Right renal pelvis (tissue), 4 donors: ENCODE results near the gene TAMALIN. TPM values are rescaled to one million over a fixed set of nuclear protein-coding genes. Genes with fewer than 3 reads are reported as not detected.

Experiments used
- DNase-seq, 4 donors: peaks; one replicate each; pipeline ENCODE4 v3.0.0-alpha.2; 2013; ENCODE audit warnings: low read depth in 4 of 4, low spot score in 3 of 4, missing footprints in 1 of 4
- polyA plus RNA-seq, 4 donors: library from polyadenylated mRNA; unstranded; fragments of 120-200 nt; gene quantifications; one replicate each; pipeline ENCODE4 v1.2.1, GENCODE V29; 2013; ENCODE audit not compliant: insufficient read length in 4 of 4

The TAMALIN gene
- polyA plus RNA-seq, 4 donors = 16.6 to 20.8 (median 17.3) TPM

DNA sequence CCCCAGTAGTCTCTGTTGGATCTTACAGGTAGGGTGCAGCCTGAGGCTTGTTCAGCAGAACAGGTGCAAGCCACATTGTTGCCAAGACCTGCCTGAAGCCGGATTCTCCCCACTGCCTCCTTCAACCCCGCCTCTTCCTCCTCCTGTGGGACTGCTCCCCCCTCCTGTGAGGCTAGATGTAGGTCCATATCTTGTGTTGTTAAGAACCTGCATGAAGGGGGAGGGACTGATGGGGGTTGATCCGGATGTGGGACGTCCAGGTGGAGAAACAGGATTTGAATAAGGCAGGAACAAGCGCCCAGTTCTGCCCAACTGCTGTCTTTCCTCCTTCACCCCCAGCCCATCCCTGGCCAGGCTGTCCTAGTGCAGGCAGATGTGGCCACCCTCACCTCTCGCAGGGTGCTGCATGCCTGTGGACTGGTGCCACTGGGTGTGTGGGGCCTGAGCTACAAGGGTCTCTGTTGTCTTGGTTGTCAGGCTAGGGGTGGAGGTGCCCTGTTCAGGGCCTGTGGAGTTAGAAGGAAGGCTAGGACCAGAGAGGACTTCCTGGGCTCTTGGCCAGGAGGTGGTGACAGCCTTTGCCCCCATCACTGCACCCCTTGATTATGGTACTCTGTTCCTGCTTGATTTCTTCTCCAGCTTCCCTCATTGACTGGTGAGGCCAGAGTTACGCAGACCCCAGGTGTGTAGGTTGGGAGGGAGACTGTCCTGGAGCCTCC is 45.9 kb downstream of the TAMALIN start:
- no peak for DNase-seq

DNA sequence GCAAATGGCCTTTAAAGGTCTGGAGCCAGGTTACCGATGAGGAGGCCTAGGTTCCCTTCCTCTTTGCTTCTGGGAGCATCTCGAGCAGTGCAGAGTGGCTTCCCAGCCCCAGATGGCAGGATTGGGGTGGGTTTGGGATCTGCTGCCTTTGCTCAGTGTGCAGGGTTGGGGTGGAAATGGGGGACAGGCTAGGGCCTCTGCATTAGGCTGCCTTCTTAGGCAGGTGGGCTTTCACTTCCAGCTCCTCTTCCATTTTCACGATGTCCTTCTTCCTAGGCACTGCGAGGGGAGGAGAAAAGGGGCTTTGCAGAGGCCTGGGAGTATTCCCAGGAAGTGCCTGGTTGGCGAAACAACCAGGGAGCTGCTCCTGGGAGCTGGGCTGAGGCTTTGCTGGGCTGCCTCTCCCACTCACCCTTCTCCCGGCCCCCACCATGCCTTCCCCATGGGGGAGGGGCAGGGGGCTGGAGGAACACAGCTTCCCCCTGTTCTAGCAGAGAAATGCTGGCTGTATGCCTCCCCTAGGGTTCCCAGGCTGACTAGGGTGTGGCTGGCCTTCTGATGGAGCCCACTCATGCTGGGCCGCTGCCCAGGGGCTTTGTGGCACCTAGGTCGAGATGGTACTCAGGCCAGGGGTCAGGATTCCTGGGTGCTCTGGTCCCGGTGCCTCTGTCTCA is 46.9 kb downstream of the TAMALIN start:
- no peak for DNase-seq

- DNase-seq = no peak
Observed at GRCh38 chr12:52054231-52054832, 47.6 kb downstream of the TAMALIN start.

DNA sequence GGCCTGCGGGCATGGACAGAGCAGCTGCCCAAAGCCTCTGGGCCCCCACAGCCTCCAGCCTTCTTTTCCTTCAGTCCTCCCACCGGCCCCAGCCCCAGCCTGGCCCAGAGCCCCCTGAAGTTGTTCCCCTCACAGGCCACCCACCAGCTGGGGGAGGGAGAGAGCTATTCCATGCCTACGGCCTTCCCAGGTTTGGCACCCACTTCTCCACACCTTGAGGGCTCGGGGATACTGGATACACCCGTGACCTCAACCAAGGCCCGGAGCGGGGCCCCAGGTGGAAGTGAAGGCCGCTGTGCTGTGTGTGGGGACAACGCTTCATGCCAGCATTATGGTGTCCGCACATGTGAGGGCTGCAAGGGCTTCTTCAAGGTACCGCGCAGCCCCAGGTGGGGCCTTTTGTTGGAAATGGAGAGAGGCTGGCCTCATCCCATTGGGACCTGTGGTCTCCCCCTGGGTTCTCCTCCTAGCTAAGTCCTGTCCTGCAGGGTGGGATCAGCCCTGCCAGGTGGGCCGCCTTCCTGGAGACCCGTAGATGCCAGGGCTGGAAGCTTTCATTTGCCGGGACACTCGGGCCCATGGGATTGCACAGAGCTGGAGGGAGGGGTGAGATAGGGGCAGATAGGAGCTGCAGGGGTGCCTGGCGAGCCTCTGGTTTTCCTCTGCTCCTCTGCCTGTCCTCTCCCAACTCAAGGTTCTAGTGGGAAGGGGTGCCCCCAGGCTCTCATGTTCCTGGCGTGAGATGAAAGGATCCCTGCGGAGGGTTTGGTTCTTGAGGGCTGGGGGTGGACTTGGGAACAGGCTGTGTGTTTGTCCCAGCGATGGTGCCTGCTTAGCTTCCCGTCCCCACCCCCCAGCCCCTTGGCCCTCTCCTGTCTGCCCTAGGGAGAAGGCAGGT is 48.3 kb downstream of the TAMALIN start:
- no peak for DNase-seq

DNA sequence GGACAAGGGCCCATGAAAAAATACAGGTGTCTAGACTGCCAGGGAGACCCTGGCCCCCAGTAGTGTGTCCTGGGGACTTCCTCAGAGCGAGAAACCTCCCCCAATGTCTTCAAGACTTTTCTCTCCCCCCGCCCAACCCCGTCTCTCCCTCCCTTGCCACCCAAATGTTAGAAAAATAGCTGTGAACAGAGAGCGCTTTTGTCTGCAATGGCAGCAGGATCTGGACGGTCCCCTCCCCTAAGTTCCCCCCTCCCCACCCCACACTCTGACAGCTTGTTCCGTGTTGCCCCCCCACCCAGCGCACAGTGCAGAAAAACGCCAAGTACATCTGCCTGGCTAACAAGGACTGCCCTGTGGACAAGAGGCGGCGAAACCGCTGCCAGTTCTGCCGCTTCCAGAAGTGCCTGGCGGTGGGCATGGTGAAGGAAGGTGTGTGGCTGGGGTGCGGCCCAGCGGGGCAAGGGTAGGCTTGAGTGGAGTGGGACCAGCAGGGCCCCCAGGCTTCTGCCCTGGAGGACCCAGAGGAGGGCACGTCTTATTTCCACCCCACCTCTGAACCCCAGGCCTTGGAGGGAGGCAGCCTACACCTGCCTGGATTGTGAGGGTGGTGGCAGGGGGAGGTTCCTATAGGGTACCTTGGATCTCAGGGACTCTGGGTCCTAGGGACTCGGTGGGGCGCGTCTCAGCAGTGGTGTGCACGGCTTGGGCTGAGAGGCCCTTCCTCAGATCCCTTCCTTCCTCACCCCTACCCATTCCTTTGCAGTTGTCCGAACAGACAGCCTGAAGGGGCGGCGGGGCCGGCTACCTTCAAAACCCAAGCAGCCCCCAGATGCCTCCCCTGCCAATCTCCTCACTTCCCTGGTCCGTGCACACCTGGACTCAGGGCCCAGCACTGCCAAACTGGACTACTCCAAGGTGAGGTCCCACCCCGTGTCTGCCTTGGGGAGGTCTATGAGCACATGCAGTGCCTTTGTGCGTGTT is 49.3 kb downstream of the TAMALIN start:
- no peak for DNase-seq

GRCh38 chr12:52056801-52057637 is 50.3 kb downstream of the TAMALIN start:
- DNase-seq = no peak

DNA sequence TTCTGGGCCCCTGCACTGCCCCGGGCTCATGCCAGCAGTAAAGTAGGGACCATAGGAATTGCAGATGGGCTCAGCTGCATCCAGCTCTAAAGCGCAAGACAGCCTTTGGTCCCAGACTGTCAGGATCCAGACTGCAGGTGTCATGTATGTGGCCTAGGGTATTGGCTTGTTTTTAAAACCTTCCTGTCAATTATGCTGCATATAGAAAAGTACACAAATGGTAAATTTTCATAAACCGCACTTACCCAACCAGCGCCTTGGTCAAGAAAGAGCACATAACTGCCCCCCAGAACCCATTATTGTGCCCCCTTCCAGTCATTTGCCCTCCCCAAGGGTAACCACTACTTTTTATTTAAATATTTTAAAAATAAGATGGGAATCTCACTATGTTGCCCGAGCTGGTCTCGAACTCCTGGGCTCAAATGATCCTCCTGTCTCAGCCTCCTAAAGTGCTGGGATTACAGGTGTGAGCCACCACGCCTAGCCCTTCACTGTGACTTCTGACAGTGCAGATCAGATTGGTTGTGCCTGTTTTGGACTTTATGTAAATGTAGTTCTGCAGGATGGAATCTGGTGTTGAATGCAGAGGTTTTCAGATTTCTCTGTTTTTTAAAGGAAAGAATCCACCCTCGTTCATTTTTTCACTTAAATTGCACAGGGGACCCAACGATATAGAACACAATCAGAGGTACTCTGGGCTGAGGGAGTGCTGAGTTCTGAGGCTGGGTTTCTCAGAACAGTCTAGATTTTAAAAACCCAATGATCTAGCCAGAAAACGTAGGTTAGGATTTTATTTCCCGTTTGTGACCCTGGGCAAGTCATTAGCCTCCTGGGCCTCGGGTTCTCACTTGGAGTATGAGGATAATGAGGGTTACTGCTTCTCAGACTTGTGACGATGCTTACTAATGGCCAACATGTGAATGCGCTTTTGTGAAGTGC is 51.2 kb downstream of the TAMALIN start:
- DNase-seq = no peak

DNA sequence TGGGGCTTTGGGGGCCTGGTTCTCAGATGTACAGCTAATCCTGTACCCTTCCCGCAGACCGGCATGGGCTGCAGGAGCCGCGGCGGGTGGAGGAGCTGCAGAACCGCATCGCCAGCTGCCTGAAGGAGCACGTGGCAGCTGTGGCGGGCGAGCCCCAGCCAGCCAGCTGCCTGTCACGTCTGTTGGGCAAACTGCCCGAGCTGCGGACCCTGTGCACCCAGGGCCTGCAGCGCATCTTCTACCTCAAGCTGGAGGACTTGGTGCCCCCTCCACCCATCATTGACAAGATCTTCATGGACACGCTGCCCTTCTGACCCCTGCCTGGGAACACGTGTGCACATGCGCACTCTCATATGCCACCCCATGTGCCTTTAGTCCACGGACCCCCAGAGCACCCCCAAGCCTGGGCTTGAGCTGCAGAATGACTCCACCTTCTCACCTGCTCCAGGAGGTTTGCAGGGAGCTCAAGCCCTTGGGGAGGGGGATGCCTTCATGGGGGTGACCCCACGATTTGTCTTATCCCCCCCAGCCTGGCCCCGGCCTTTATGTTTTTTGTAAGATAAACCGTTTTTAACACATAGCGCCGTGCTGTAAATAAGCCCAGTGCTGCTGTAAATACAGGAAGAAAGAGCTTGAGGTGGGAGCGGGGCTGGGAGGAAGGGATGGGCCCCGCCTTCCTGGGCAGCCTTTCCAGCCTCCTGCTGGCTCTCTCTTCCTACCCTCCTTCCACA is 52.0 kb downstream of the TAMALIN start:
- DNase-seq = no peak

DNA sequence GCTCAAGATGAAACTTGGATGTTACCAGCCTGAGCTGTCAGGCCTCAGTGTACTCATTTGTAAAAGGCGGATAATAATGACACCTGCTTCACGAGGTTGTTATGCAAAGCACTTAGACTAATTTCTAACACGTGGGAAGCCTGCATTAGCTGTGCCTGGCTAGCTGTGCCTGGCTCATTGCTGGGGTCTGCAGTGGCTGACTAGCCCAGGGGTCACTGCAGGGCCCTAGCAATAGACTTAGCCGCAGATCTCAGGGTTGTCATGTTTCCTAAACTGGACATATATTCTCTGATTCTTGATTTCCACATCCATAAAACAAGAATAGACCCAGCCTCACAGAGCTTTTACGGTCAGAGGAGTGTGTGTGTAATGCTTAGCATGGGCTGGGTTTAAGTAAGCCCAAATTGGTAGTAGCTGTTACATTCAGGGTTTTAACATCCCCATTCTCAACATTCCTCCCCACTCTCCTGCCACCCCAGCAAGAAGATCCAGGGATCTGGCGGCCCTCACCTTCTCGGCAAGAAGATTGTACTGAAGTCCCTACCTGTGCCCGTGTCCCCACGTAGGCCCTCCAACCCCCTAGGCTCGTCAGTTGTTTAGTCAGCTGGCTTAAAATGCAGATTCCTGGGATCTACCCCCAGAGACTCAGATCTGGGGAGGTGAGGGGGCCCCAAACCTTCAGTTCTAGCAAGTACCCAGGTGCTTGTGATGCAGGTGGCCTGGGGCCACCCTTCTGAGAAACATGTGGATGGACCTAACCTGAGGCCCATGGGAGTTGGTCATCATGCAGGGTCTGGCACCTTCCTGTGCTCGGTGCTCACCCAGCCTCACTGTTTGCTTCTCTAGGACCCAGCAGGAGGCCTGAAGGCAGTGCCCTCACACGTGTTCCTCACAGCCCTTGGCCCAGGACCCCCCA is 53.1 kb downstream of the TAMALIN start:
- DNase-seq = no peak

DNA sequence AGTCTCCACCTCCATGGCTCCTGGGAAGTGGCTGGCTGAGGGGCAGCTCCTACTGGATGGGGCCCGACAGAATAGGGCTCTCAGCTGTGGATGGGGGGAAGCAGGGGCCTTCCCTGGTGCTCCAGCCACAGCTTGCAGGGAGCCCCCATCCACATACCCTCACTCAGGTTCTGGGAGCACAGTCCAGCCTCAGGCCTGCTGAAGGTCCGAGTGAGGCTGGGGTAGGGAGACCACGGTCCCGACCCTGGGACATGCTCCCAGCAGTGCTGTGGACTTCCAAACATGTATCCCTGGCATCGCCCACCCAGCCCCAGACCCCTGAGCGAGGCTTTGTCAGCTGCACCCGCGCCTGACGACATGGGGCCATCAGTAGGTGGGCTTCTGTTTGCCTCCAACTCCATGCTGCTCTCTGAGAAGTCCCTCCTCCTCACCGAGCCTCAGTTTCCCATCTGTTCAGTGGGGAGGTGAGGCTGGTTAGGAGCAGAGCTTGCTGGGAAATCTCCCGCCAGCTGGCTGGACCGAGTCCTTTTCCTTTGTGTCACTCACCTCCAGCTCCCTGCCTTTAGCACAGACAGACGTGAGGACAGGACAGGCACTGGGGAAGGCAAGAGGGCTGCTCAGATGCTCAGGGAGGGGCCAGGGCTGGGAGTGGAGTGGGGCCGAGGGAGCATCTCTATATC is 53.9 kb downstream of the TAMALIN start:
- no peak for DNase-seq

DNA sequence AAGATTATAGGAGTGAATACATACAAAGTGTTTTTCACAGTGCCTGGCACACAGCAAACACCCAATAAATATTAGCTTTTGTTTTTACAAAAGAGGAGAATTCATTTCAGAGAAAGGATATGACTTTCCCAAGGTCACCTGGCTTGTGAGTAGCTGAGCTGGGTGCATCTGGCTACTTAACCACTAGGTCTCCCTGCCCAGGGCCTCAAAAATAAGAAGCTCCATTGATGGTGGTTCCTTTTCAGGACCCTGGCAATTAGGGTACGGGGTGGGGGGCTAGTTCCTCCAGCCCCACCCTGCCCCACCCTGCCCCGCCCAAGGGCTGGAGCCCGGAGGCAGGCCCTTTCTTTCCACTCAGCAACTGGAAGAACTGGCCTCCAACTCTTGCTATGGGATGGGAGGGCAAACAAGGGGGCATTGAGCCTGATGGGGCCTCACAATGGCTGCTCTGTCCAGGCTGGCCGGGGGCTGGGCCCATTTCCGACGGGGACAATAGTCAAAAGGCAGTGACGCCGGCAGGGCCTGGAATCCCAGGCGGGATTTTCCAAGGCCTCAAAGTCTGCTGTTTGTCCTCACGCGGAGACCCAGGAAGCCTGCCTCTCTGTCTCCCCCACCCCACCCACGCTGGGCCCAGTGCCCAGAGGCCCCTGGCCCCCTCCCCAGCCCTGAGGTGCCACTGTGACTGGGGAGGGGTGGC is 54.9 kb downstream of the TAMALIN start:
- DNase-seq = no peak

- no peak for DNase-seq
Observed at GRCh38 chr12:52062167-52063081, 55.7 kb downstream of the TAMALIN start.

DNA sequence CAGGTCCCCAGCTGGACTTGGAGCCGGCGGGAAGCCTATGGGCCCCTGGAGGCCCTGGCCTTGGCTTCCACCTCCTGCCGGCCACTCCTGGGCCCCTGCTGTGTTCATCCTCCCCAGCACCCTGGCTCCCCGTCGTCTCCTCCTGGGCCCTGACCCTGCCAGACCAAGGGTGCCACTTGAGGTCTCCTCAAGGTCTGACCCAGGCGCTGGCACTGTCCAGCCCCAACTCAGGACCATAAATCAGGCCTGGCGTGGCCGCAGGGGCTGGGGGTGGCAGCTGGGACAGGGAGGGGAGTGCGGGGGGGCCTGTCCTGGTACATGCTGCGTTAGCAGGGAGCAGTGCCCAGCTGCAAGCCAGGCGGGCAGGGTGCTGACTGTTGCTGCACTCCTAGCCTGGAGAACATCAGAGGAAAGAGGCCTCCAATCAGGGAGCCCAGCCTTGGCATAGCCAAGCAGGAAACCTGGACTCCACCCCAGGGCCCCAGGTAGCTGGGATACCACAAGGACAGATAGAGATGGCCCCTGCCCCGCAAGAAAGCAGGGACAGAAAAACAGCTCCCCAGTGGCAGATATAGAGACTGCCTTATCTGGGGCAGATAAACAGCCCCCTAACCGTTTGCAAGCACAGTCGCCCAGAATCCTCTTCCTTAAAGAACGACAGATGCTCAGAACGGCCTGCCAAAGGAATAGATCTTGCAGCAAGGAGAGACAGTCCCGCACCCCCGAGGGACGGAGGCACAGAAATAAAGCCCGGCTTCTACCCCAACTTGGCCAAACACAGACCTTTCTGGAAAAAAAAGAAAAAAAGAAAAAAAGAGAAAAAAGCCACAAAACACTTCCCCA is 56.6 kb downstream of the TAMALIN start:
- DNase-seq = no peak
